Gastrocnemius medialis (tissue), 4 donors: Measurements from ENCODE around the gene BSCL2.

Source experiments
- POLR2A ChIP-seq, 2 donors: fragments of 450-650 bp; IDR thresholded peaks; one replicate each; pipeline ENCODE4 v1.6.1; 2017; ENCODE audit warnings: antibody characterized with exemption in 2 of 2, mild to moderate bottlenecking in 2 of 2, moderate library complexity in 2 of 2
- TF ChIP-seq, protein P1 (sequence below), 5 experiments: fragments of 450-650 bp in 3 of 5; fragments of 200-600 bp in 2 of 5; sonication (generic) in 2 of 5; IDR thresholded peaks in 4 of 5; conservative IDR thresholded peaks in 1 of 5; 1 replicate in 4 of 5; 2 replicates in 1 of 5; pipeline ENCODE4 v1.5.1; 2016 to 2019; ENCODE audit warnings: antibody characterized with exemption in 5 of 5, mild to moderate bottlenecking in 3 of 5, moderate library complexity in 3 of 5

- TF ChIP-seq, protein P1, sequence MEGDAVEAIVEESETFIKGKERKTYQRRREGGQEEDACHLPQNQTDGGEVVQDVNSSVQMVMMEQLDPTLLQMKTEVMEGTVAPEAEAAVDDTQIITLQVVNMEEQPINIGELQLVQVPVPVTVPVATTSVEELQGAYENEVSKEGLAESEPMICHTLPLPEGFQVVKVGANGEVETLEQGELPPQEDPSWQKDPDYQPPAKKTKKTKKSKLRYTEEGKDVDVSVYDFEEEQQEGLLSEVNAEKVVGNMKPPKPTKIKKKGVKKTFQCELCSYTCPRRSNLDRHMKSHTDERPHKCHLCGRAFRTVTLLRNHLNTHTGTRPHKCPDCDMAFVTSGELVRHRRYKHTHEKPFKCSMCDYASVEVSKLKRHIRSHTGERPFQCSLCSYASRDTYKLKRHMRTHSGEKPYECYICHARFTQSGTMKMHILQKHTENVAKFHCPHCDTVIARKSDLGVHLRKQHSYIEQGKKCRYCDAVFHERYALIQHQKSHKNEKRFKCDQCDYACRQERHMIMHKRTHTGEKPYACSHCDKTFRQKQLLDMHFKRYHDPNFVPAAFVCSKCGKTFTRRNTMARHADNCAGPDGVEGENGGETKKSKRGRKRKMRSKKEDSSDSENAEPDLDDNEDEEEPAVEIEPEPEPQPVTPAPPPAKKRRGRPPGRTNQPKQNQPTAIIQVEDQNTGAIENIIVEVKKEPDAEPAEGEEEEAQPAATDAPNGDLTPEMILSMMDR (IDR thresholded peaks at IDR 0.05 in 4 of 5, conservative IDR thresholded peaks at IDR 0.05 in 1 of 5): no peak
- peak; percentile 53 to 64 for TF ChIP-seq POLR2A (IDR thresholded peaks at IDR 0.05)
Measured at GRCh38 chr11:62671608-62672389, 35.4 kb downstream of the BSCL2 start, which contains the start of the genes LBHD1 and UQCC3.
